ENCODE measurements around the gene NDRG2.

- no peak for TF ChIP-seq CTCF (IDR thresholded peaks at IDR 0.05; ENCODE audit: insufficient read depth, low read length)
- no peak for TF ChIP-seq REST (IDR thresholded peaks at IDR 0.05; ENCODE audit: insufficient replicate concordance, low read depth)
- TF ChIP-seq POLR2AphosphoS5 (IDR thresholded peaks at IDR 0.05; ENCODE audit: low read depth): no peak
Measured at GRCh38 chr14:21017528-21018245, 7.2 kb downstream of the NDRG2 start.

Data from HL-60 (cell line).